AG08396 (cell line): ENCODE data around the gene SLC9A9.
"Not testable (repeated sequence)": the region's sequence is repeated elsewhere in the genome, so short reads cannot be mapped to it uniquely, and the experiment has no call there.

Experiments
- DNase-seq: peaks from one replicate; pipeline ENCODE4 v3.0.0; 2012; ENCODE audit warnings: low spot score, mixed read lengths

Gene SLC9A9

GRCh38 chr3:143847787-143848631, at the start of gene SLC9A9:
Gene SLC9A9, minus strand, starts transcription at chr3:143848468. Its CDS starts 146 bp downstream, at chr3:143848322.
- peak; percentile 39 for DNase-seq

GRCh38 chr3:143897576-143898295, 49.5 kb upstream of the SLC9A9 start:
- DNase-seq: no peak

- DNase-seq: no peak
Observed at GRCh38 chr3:143896486-143896885, 48.2 kb upstream of the SLC9A9 start.

- DNase-seq: no peak
Observed at GRCh38 chr3:143895805-143896204, 47.5 kb upstream of the SLC9A9 start.

- DNase-seq: no peak
Observed at GRCh38 chr3:143888846-143889245, 40.6 kb upstream of the SLC9A9 start.

GRCh38 chr3:143888166-143888565, 39.9 kb upstream of the SLC9A9 start:
- no peak for DNase-seq

- DNase-seq: peak; percentile 19
Observed at GRCh38 chr3:143885780-143886427, 37.6 kb upstream of the SLC9A9 start.

- DNase-seq: no peak
Observed at GRCh38 chr3:143884861-143885260, 36.6 kb upstream of the SLC9A9 start.

- DNase-seq: no peak
Observed at GRCh38 chr3:143883151-143883550, 34.9 kb upstream of the SLC9A9 start.

GRCh38 chr3:143881095-143881494, 32.8 kb upstream of the SLC9A9 start:
- DNase-seq: no peak

GRCh38 chr3:143875546-143875945, 27.3 kb upstream of the SLC9A9 start:
- no peak for DNase-seq

- not testable (repeated sequence) for DNase-seq
Observed at GRCh38 chr3:143873553-143873952, 25.3 kb upstream of the SLC9A9 start.

GRCh38 chr3:143865302-143865701, 17.0 kb upstream of the SLC9A9 start:
- DNase-seq: no peak

GRCh38 chr3:143859465-143860203, 11.4 kb upstream of the SLC9A9 start:
- no peak for DNase-seq

GRCh38 chr3:143856252-143856970, 8.1 kb upstream of the SLC9A9 start:
- DNase-seq: no peak

- DNase-seq: no peak
Observed at GRCh38 chr3:143855183-143855582, 6.9 kb upstream of the SLC9A9 start.

GRCh38 chr3:143851331-143852017, 3.2 kb upstream of the SLC9A9 start:
- no peak for DNase-seq

- no peak for DNase-seq
Observed at GRCh38 chr3:143850877-143851276, 2.6 kb upstream of the SLC9A9 start.

- DNase-seq: peak; percentile 48
Observed at GRCh38 chr3:143849854-143850549, 1.7 kb upstream of the SLC9A9 start.

GRCh38 chr3:143848704-143849103, 436 bp upstream of the SLC9A9 start:
- DNase-seq: no peak
